ENCODE results near the gene CD300E.
A peak's percentile ranks its signal among the peaks of the same experiment; 100 is the strongest.
"Not testable (repeated sequence)": the region's sequence is repeated elsewhere in the genome, so short reads cannot be mapped to it uniquely, and the experiment has no call there.

CD300E gene

GRCh38 chr17:74623693-74624093 is at the start of gene CD300E:
CD300E (minus strand) TSS chr17:74623738; CDS start chr17:74623621, 117 bp downstream.
- DNase-seq: no peak

GRCh38 chr17:74671031-74671771 is 47.7 kb upstream of the CD300E start:
- no peak for DNase-seq

- DNase-seq: no peak
These were observed 46.8 kb upstream of the CD300E start for GRCh38 chr17:74670329-74670728.

GRCh38 chr17:74663561-74663960 is 40.0 kb upstream of the CD300E start:
- no peak for DNase-seq

- DNase-seq: no peak
These were observed 36.4 kb upstream of the CD300E start for GRCh38 chr17:74659889-74660288.

GRCh38 chr17:74658620-74659019 is 35.1 kb upstream of the CD300E start:
- DNase-seq: no peak

GRCh38 chr17:74654742-74655141 is 31.2 kb upstream of the CD300E start:
- DNase-seq: no peak

GRCh38 chr17:74652020-74652419 is 28.5 kb upstream of the CD300E start:
- DNase-seq: no peak

- DNase-seq: no peak
These were observed 26.4 kb upstream of the CD300E start for GRCh38 chr17:74649909-74650308.

GRCh38 chr17:74647871-74648672 is 24.5 kb upstream of the CD300E start:
- no peak for DNase-seq

- peak; percentile 25 for DNase-seq
These were observed 22.7 kb upstream of the CD300E start for GRCh38 chr17:74646231-74646630.

- no peak for DNase-seq
These were observed 21.5 kb upstream of the CD300E start for GRCh38 chr17:74645010-74645409.

GRCh38 chr17:74644419-74644818 is 20.9 kb upstream of the CD300E start:
- DNase-seq: no peak

GRCh38 chr17:74643826-74644225 is 20.3 kb upstream of the CD300E start:
- DNase-seq: no peak

GRCh38 chr17:74642995-74643394 is 19.5 kb upstream of the CD300E start:
- no peak for DNase-seq

GRCh38 chr17:74642556-74642955 is 19.0 kb upstream of the CD300E start:
- no peak for DNase-seq

GRCh38 chr17:74641958-74642298 is 18.4 kb upstream of the CD300E start:
- no peak for DNase-seq

GRCh38 chr17:74641224-74641957 is 17.9 kb upstream of the CD300E start:
- DNase-seq: no peak

- DNase-seq: no peak
These were observed 16.2 kb upstream of the CD300E start for GRCh38 chr17:74639704-74640151.

- DNase-seq: no peak
These were observed 14.4 kb upstream of the CD300E start for GRCh38 chr17:74637926-74638325.

- no peak for DNase-seq
These were observed 13.7 kb upstream of the CD300E start for GRCh38 chr17:74637265-74637664.

GRCh38 chr17:74636541-74637085 is 13.1 kb upstream of the CD300E start:
- not testable (repeated sequence) for DNase-seq

GRCh38 chr17:74635418-74635817 is 11.9 kb upstream of the CD300E start:
- DNase-seq: no peak
